ENCODE results near the gene KCNQ1OT1. TPM values are rescaled to one million over a fixed set of nuclear protein-coding genes. Genes with fewer than 3 reads are reported as not detected.

The KCNQ1OT1 gene
- total and polyA plus RNA-seq, 9 of the 15 experiments (the other 6 are each of a cell fraction or from before 2014, with no cell fraction given): 0.04 to 2.3 (median 0.74) TPM

Small RNA genes within 50 kb of the gene (small RNA-seq; reads per million reads assigned to genes)
- not detected for gene RF01947
- not detected for gene RF01948
- not detected for gene RF01950

Other genes starting within 250 kb of the KCNQ1OT1 start
- 19.2 and 23.5 TPM in 2 replicates for gene CDKN1C, start 185.8 kb upstream of the KCNQ1OT1 start, total RNA-seq (2014; rRNA removed)
- 3.5 and 4.0 TPM in 2 replicates for gene CDKN1C, start 185.8 kb upstream of the KCNQ1OT1 start, total RNA-seq (2014; rRNA removed; fragmentation: Illumina TruSeq; extraction: Trizol)
- gene CDKN1C, start 185.8 kb upstream of the KCNQ1OT1 start, total RNA-seq (2015; rRNA removed; fragmentation: Illumina TruSeq; extraction: Trizol): 2.8 and 3.5 TPM in 2 replicates
- 21.1 and 21.9 TPM in 2 replicates for gene CDKN1C, start 185.8 kb upstream of the KCNQ1OT1 start, total RNA-seq (2021)
- gene CDKN1C, start 185.8 kb upstream of the KCNQ1OT1 start, polyA plus RNA-seq (2011; rRNA removed): 9.2 and 17.4 TPM in 2 replicates
- gene CDKN1C, start 185.8 kb upstream of the KCNQ1OT1 start, polyA plus RNA-seq (2014; fragmentation: Illumina TruSeq; extraction: Trizol): 3.9 and 5.2 TPM in 2 replicates
- gene CDKN1C, start 185.8 kb upstream of the KCNQ1OT1 start, polyA plus RNA-seq (2014; fragmentation: Nextera tagmentation; extraction: Ambion mirVana): 10 to 100 TPM in 1 of 2 experiments, 1 to 10 TPM in 1; 9.3 to 18.7 TPM
- 11.0 and 13.0 TPM in 2 replicates for gene CDKN1C, start 185.8 kb upstream of the KCNQ1OT1 start, polyA plus RNA-seq (2014; rRNA removed)
- gene PHLDA2, start 229.4 kb upstream of the KCNQ1OT1 start, total RNA-seq (2014; rRNA removed): 14.8 and 26.2 TPM in 2 replicates
- gene PHLDA2, start 229.4 kb upstream of the KCNQ1OT1 start, total RNA-seq (2014; rRNA removed; fragmentation: Illumina TruSeq; extraction: Trizol): 0.70 and 0.76 TPM in 2 replicates
- 5.7 and 6.3 TPM in 2 replicates for gene PHLDA2, start 229.4 kb upstream of the KCNQ1OT1 start, total RNA-seq (2015; rRNA removed; fragmentation: Illumina TruSeq; extraction: Trizol)
- gene PHLDA2, start 229.4 kb upstream of the KCNQ1OT1 start, total RNA-seq (2021): 42.4 and 43.2 TPM in 2 replicates
- gene PHLDA2, start 229.4 kb upstream of the KCNQ1OT1 start, polyA plus RNA-seq (2011; rRNA removed): 4.7 and 4.9 TPM in 2 replicates
- gene PHLDA2, start 229.4 kb upstream of the KCNQ1OT1 start, polyA plus RNA-seq (2014; fragmentation: Illumina TruSeq; extraction: Trizol): 4.0 and 24.8 TPM in 2 replicates
- gene PHLDA2, start 229.4 kb upstream of the KCNQ1OT1 start, polyA plus RNA-seq (2014; fragmentation: Nextera tagmentation; extraction: Ambion mirVana): under 1 TPM; 0.43 to 0.87 TPM
- 33.6 and 37.8 TPM in 2 replicates for gene PHLDA2, start 229.4 kb upstream of the KCNQ1OT1 start, polyA plus RNA-seq (2014; rRNA removed)